ACC112 (cell line): Measurements from ENCODE around the gene MOSPD2.

Experiments used
- H2AFZ ChIP-seq: fragments of 200-600 bp; sonication (generic); one replicate; pipeline ENCODE4 v1.6.0; 2017; ENCODE audit warnings: antibody characterized with exemption, low read length; ENCODE audit not compliant: unreplicated experiment
- H3K27ac ChIP-seq: fragments of 200-600 bp; sonication (generic); 2 replicates; pipeline ENCODE4 v1.5.1; 2014; ENCODE audit warnings: low read depth, mild to moderate bottlenecking, antibody characterized with exemption, low read length, moderate library complexity
- H3K27me3 ChIP-seq: fragments of 200-600 bp; sonication (generic); 2 replicates; pipeline ENCODE4 v1.6.1; 2014; ENCODE audit warnings: mild to moderate bottlenecking, antibody characterized with exemption, low read length, moderate library complexity, mixed read lengths; ENCODE audit not compliant: insufficient read depth
- H3K36me3 ChIP-seq: fragments of 200-600 bp; sonication (generic); 2 replicates; pipeline ENCODE4 v1.6.1; 2016; ENCODE audit warnings: mild to moderate bottlenecking, antibody characterized with exemption, low read length, moderate library complexity, mixed read lengths; ENCODE audit not compliant: insufficient read depth
- H3K4me1 ChIP-seq: fragments of 200-600 bp; sonication (generic); one replicate; pipeline ENCODE4 v1.6.1; 2016; ENCODE audit warnings: low read length, mixed read lengths; ENCODE audit not compliant: insufficient read depth, unreplicated experiment, control insufficient read depth
- H3K4me3 ChIP-seq: fragments of 200-600 bp; sonication (generic); 2 replicates; pipeline ENCODE4 v1.5.1; 2014; ENCODE audit warnings: mild to moderate bottlenecking, low read depth, low read length
- H3K79me2 ChIP-seq: fragments of 200-600 bp; sonication (generic); one replicate; pipeline ENCODE4 v1.6.0; 2016; ENCODE audit warnings: low read length; ENCODE audit not compliant: control insufficient read depth, unreplicated experiment, insufficient read depth

The MOSPD2 gene

GRCh38 chrX:14903891-14904290 is 30.7 kb downstream of the MOSPD2 start:
- Histone ChIP-seq H3K27me3 (no peaks in the 10 kb centered on the region), H3K4me1 (peaks cover 7% of the 10 kb centered on the region), H3K4me3 (no peak overlapping the region), H3K36me3 (peaks cover 54% of the 10 kb centered on the region), H3K27ac (no peak overlapping the region), H3K79me2 (no peaks in the 10 kb centered on the region), H2AFZ (no peak overlapping the region)

- H3K4me1 ChIP-seq = peaks cover 10% of the 10 kb centered on the region
- H3K4me3 ChIP-seq = no peak overlapping the region
- H3K27ac ChIP-seq = no peak overlapping the region
- peaks cover 13% of the 10 kb centered on the region for H3K36me3 ChIP-seq
- H3K27me3 ChIP-seq = no peaks in the 10 kb centered on the region
- no peaks in the 10 kb centered on the region for H3K79me2 ChIP-seq
- H2AFZ ChIP-seq = no peak overlapping the region
These were observed 40.0 kb downstream of the MOSPD2 start for GRCh38 chrX:14913241-14913640.

GRCh38 chrX:14915596-14915995 is 42.4 kb downstream of the MOSPD2 start:
- H3K4me3 ChIP-seq = no peak overlapping the region
- peaks cover 10% of the 10 kb centered on the region for H3K4me1 ChIP-seq
- H3K36me3 ChIP-seq = peaks cover 13% of the 10 kb centered on the region
- H3K27ac ChIP-seq = peak overlapping the region; percentile 32
- no peaks in the 10 kb centered on the region for H3K79me2 ChIP-seq
- no peak overlapping the region for H2AFZ ChIP-seq
- no peaks in the 10 kb centered on the region for H3K27me3 ChIP-seq

- Histone ChIP-seq H2AFZ (no peak overlapping the region), H3K79me2 (no peaks in the 10 kb centered on the region), H3K4me1 (peaks cover 10% of the 10 kb centered on the region), H3K27ac (peak overlapping the region; percentile 32), H3K4me3 (no peak overlapping the region), H3K36me3 (peaks cover 11% of the 10 kb centered on the region), H3K27me3 (no peaks in the 10 kb centered on the region)
These were observed 42.9 kb downstream of the MOSPD2 start for GRCh38 chrX:14916017-14916674.

- H2AFZ ChIP-seq = no peak overlapping the region
- no peaks in the 10 kb centered on the region for H3K27me3 ChIP-seq
- no peak overlapping the region for H3K27ac ChIP-seq
- no peaks in the 10 kb centered on the region for H3K79me2 ChIP-seq
- H3K36me3 ChIP-seq = no peaks in the 10 kb centered on the region; the same call in 1 of the 2 replicates
- peaks cover 16% of the 10 kb centered on the region for H3K4me1 ChIP-seq
- H3K4me3 ChIP-seq = no peak overlapping the region
These were observed 46.2 kb downstream of the MOSPD2 start for GRCh38 chrX:14919407-14919806.

- H3K79me2 ChIP-seq = no peaks in the 10 kb centered on the region
- no peak overlapping the region for H2AFZ ChIP-seq
- H3K27me3 ChIP-seq = no peaks in the 10 kb centered on the region
- H3K36me3 ChIP-seq = no peaks in the 10 kb centered on the region; the same call in 1 of the 2 replicates
- H3K27ac ChIP-seq = no peak overlapping the region
- H3K4me1 ChIP-seq = peaks cover 14% of the 10 kb centered on the region
- H3K4me3 ChIP-seq = no peak overlapping the region
These were observed 47.0 kb downstream of the MOSPD2 start for GRCh38 chrX:14920196-14920595.

- H3K79me2 ChIP-seq = no peaks in the 10 kb centered on the region
- H3K4me1 ChIP-seq = peaks cover 16% of the 10 kb centered on the region
- no peaks in the 10 kb centered on the region for H3K36me3 ChIP-seq
- no peak overlapping the region for H3K4me3 ChIP-seq
- H3K27ac ChIP-seq = peak overlapping the region; percentile 32; the same call in 1 of the 2 replicates
- H2AFZ ChIP-seq = no peak overlapping the region
- H3K27me3 ChIP-seq = no peaks in the 10 kb centered on the region
These were observed 49.2 kb downstream of the MOSPD2 start for GRCh38 chrX:14922437-14922836.

GRCh38 chrX:14923761-14924160 is 50.5 kb downstream of the MOSPD2 start:
- H2AFZ ChIP-seq = no peak overlapping the region
- no peaks in the 10 kb centered on the region for H3K27me3 ChIP-seq
- no peaks in the 10 kb centered on the region for H3K79me2 ChIP-seq
- peaks cover 16% of the 10 kb centered on the region for H3K4me1 ChIP-seq
- no peak overlapping the region for H3K4me3 ChIP-seq
- H3K36me3 ChIP-seq = no peaks in the 10 kb centered on the region
- no peak overlapping the region for H3K27ac ChIP-seq

- H3K79me2 ChIP-seq = no peaks in the 10 kb centered on the region
- peaks cover 16% of the 10 kb centered on the region for H3K4me1 ChIP-seq
- no peaks in the 10 kb centered on the region for H3K36me3 ChIP-seq
- no peak overlapping the region for H2AFZ ChIP-seq
- H3K27ac ChIP-seq = no peak overlapping the region
- H3K4me3 ChIP-seq = no peak overlapping the region
- H3K27me3 ChIP-seq = no peaks in the 10 kb centered on the region
These were observed 53.2 kb downstream of the MOSPD2 start for GRCh38 chrX:14926471-14926870.

GRCh38 chrX:14927401-14927800 is 54.2 kb downstream of the MOSPD2 start:
- Histone ChIP-seq H3K27ac (no peak overlapping the region), H3K79me2 (no peaks in the 10 kb centered on the region), H3K27me3 (no peaks in the 10 kb centered on the region), H3K4me1 (peaks cover 13% of the 10 kb centered on the region), H3K36me3 (no peaks in the 10 kb centered on the region), H3K4me3 (no peak overlapping the region), H2AFZ (no peak overlapping the region)

GRCh38 chrX:14930663-14931062 is 57.4 kb downstream of the MOSPD2 start:
- Histone ChIP-seq H3K79me2 (no peaks in the 10 kb centered on the region), H3K4me3 (no peak overlapping the region), H3K4me1 (peaks cover 9% of the 10 kb centered on the region), H3K27me3 (no peaks in the 10 kb centered on the region), H3K27ac (no peak overlapping the region), H2AFZ (no peak overlapping the region), H3K36me3 (no peaks in the 10 kb centered on the region)
